ENCODE measurements around the gene ATP8A2.

- TF ChIP-seq REST (IDR thresholded peaks at IDR 0.05; ENCODE audit: borderline replicate concordance), result no peak
- TF ChIP-seq POLR2AphosphoS5 (IDR thresholded peaks at IDR 0.05), result no peak
- TF ChIP-seq EP300 (conservative IDR thresholded peaks at IDR 0.05; ENCODE audit: poor library complexity, severe bottlenecking), result no peak
These were observed 649.1 kb downstream of the ATP8A2 start for GRCh38 chr13:26020891-26021290.
